ENCODE measurements around the gene ECEL1. TPM values are rescaled to one million over a fixed set of nuclear protein-coding genes. Genes with fewer than 3 reads are reported as not detected.

ECEL1 gene
- total RNA-seq, 1 donor from 2014 or later = 0.18 TPM

GRCh38 chr2:232488721-232489300 lies 1.2 kb upstream of the ECEL1 start:
- intact Hi-C loops (cut with DNase I) = no loop called here
- no peak for DNase-seq (ENCODE audit: low spot score)
- no peak for ATAC-seq

- no peak for DNase-seq (ENCODE audit: low spot score)
- intact Hi-C loops (cut with DNase I) = no loop called here
- ATAC-seq = no peak
These were observed 570 bp upstream of the ECEL1 start for GRCh38 chr2:232488097-232488711.

GRCh38 chr2:232486558-232487384 lies 863 bp downstream of the ECEL1 start:
- DNase-seq (ENCODE audit: low spot score) = no peak
- no peak for ATAC-seq
- intact Hi-C loops (cut with DNase I) = no loop called here

GRCh38 chr2:232485757-232486557 lies 1.7 kb downstream of the ECEL1 start:
- DNase-seq (ENCODE audit: low spot score) (no peak), ATAC-seq (no peak)
- intact Hi-C loops (cut with DNase I) = no loop called here

- intact Hi-C loops (cut with DNase I) = no loop called here
- no peak for ATAC-seq
- DNase-seq (ENCODE audit: low spot score) = peak; percentile 45
These were observed 2.3 kb downstream of the ECEL1 start for GRCh38 chr2:232485348-232485756.

DNA sequence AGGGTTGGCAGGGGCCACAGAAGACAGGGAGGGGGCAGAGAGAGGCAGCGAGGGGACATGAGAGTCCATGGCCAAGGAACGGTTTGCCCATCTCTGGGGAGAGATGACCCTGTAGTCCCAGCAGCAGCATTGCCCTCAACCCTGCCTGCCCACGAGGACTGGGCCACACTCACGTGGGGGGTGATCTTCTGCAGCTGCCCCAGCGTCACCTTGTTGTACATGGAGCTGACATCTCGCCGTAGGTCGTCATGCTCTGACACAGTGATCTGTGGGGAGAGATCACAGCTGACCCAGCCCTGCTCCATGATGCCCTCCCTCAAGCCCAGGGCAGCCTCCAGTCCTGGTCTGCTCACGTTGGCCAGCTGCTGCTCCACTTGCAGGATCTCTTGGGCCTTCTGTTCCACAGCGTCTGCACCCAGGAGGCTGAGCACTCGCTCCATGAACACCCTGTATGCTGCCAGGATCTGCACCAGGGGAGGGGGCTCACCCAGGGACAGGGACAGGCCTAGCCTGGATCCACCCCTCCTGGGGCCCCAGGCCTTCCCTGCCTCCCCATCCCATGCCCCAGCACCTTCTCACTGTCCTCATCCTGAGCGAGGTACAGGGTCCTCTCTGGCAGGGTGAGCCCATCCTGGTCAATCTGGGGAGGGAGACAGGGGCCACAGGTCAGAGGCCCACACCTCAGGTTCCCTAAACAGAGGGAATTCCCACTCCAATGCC lies 2.8 kb downstream of the ECEL1 start:
- no peak for DNase-seq (ENCODE audit: low spot score)

GRCh38 chr2:232483923-232484627 lies 3.6 kb downstream of the ECEL1 start:
- intact Hi-C loops (cut with DNase I) = no loop called here
- DNase-seq (ENCODE audit: low spot score) = no peak
- ATAC-seq = no peak

More for the DNA sequence above, 2.8 kb downstream of the ECEL1 start:
- no peak for ATAC-seq
- intact Hi-C loops (cut with DNase I) = no loop called here

GRCh38 chr2:232483311-232483922 lies 4.2 kb downstream of the ECEL1 start:
- DNase-seq (ENCODE audit: low spot score) (no peak), ATAC-seq (no peak)
- intact Hi-C loops (cut with DNase I) = no loop called here

- intact Hi-C loops (cut with DNase I) = no loop called here
- ATAC-seq = no peak
- DNase-seq (ENCODE audit: low spot score) = no peak
These were observed 5.1 kb downstream of the ECEL1 start for GRCh38 chr2:232482301-232483238.

DNA sequence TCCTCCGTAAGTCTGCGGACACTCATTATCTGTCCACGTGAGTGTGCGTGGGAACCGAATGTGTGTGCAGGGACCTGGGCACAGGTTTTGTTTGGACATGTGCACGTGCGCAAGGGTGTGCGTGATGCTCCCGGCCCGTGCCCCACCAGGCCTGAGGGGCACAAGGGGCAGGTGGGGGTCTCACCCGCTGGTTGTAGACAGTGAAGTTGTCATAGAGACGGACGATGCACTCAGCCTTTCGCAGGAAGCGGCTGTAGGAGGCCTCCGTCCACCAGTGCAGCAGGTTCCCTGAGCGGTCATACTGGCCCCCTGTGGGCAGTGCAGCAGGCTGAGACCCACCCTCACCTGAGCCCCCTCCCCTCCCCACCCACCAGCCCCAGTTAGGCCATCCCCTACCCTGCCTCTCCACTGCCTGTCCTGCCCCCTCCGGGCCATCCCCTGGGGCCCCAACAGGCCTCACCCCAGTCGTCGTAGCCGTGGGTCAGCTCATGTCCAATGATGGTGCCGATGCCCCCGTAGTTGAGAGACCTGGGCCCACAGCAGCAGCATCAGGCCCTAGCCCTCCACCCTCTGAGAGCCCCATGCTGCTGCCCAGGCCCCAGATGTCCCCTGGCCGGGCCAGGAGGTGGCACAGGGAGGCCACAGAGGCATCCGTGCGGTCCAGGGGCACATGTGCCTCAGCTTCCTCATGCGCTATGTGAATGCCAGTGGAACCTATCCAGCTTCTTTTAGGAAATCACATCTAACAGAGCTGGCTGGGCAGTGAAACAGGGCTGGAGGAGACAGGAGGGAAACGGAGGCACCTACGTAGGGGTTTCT lies 6.1 kb downstream of the ECEL1 start:
- intact Hi-C loops (cut with DNase I) = no loop called here
- no peak for DNase-seq (ENCODE audit: low spot score)
- no peak for ATAC-seq

DNA sequence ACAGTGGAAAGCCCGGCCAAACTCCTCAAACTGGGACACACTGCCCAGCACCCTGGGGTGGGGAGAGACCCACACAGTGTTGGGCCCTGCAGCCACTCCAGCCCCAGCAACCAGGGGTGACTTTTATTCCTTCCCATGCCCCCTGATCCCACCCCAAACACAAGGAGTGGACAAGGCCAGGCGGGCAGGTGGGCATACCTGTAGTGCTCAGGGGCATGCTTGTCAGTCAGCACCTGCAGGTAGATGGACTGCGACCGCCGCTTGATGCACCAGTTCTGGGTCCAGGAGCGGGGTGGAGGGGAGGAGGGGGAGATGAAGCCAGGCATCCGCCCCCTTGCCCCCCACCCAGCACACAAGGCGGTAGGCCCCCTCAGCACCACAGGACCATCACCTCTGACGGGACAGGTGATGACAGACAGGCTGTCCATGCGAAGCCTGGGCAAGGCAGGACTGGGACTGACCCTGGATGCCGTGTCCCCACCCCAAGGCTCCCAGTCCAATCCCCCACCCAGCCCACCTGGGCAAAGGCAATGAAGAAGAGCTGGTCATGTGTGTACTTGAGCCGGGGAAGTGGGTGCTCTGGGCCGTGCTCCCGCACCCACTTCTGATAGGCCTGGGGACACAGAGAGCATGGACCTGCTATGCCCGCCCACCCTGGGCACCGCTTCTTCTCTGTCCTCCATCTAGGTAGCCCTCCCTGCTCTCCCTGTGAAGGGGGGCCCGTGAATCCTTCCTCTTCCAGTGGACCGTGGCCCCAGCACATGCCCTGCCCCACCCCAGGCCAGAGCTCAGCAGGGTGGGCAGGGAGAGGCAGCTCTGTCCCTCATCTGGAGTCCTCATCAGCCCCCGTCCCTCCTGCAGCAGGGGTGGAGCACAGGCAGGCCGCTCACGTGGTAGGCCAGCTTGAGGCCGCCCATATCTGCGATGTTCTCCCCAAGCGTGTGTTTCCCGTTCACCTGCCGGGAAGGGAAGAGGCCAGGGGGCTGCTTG lies 7.1 kb downstream of the ECEL1 start:
- DNase-seq (ENCODE audit: low spot score) = no peak
- intact Hi-C loops (cut with DNase I) = no loop called here
- ATAC-seq = no peak

DNA sequence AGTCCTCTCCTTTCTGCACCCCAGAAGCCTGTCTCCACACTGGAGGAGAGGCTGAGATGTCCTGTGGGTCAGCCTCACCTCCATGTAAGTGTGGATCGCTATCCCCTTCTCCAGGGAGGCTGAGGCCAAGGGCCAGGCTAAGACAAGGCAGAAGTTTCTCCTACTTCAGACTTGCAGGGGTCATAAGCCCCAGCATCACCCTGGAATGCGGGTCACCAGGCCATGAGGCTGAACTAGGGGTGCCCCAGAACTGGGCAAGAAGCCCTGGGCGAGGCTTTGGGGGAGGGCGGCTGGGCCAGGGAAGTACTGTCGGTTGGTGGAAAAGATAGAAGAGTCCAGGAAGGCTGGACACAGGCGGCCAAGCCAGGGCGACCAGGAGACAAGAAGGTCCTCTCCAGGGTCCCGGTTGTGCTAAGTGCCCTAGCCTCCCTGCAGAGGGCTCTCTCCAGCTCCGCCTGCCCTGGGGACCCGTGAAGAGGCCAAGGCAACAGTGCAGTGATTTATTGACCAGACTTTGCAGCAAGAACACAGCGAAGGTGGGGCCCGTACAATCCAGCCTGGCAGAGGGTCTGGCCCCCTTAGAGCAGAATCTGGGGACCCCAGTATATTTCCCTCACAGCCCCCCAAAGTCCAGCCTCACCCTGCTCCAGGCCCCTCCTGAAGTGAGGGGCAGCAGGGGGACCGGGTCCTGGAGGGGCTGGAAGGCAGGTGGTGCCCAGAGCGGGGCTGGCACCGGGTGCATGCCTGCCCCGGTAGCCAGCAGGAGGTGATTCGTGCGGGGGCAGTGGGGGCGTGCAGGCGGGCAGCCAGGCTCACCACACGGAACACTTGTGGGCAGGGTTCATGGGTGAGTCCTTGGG lies 8.1 kb downstream of the ECEL1 start:
- ATAC-seq (no peak), DNase-seq (ENCODE audit: low spot score) (no peak)
- intact Hi-C loops (cut with DNase I) = no loop called here

- no peak for ATAC-seq
- no peak for DNase-seq (ENCODE audit: low spot score)
- intact Hi-C loops (cut with DNase I) = no loop called here
These were observed 8.9 kb downstream of the ECEL1 start for GRCh38 chr2:232478571-232479340.
